OCI-LY3 (cell line): ENCODE measurements around the gene WDFY1.
"Not testable (repeated sequence)": the region's sequence is repeated elsewhere in the genome, so short reads cannot be mapped to it uniquely, and the experiment has no call there.

Experiments used
- H2AFZ ChIP-seq: fragments of 200-600, 300-600 bp; shearing (Covaris generic); 2 replicates; pipeline ENCODE4 v1.6.0; 2014; ENCODE audit warnings: antibody characterized with exemption, low read depth, low read length
- H3K27ac ChIP-seq: fragments of 200-600, 300-600 bp; sonication (generic); 2 replicates; pipeline ENCODE4 v1.5.1; 2014; ENCODE audit warnings: mild to moderate bottlenecking, low read length, moderate library complexity, mixed read lengths
- H3K27me3 ChIP-seq: fragments of 200-600, 300-600 bp; sonication (generic); 2 replicates; pipeline ENCODE4 v1.6.1; 2014; ENCODE audit warnings: low read depth, low read length, mixed read lengths
- H3K36me3 ChIP-seq: fragments of 200-600, 300-600 bp; sonication (generic); replicated peaks from 2 replicates; pipeline ENCODE3; 2014; ENCODE audit warnings: low read depth, low read length, mixed read lengths
- H3K4me1 ChIP-seq: fragments of 300-600, 200-600 bp; sonication (generic); 2 replicates; pipeline ENCODE4 v1.6.1; 2014; ENCODE audit warnings: low read length, mixed read lengths
- H3K4me2 ChIP-seq: fragments of 200-600, 300-600 bp; sonication (generic); 2 replicates; pipeline ENCODE4 v1.6.1; 2014; ENCODE audit warnings: low read length, mixed read lengths
- H3K4me3 ChIP-seq: fragments of 300-600, 200-600 bp; sonication (generic); 2 replicates; pipeline ENCODE4 v1.5.1; 2014; ENCODE audit warnings: antibody characterized with exemption, mild to moderate bottlenecking, low read length, moderate library complexity
- H3K79me2 ChIP-seq: fragments of 300-600, 200-600 bp; shearing (Covaris generic); 2 replicates; pipeline ENCODE4 v1.6.1; 2014; ENCODE audit warnings: mild to moderate bottlenecking, low read length, mixed read lengths
- H3K9ac ChIP-seq: fragments of 300-600, 200-600 bp; shearing (Covaris generic); 2 replicates; pipeline ENCODE4 v1.6.0; 2014; ENCODE audit warnings: mild to moderate bottlenecking, low read length, moderate library complexity
- H3K9me3 ChIP-seq: fragments of 200-600, 300-600 bp; shearing (Covaris generic); 2 replicates; pipeline ENCODE4 v1.6.1; 2014; ENCODE audit warnings: low read length, mixed read lengths; ENCODE audit not compliant: insufficient read depth
- H4K20me1 ChIP-seq: fragments of 200-600, 300-600 bp; sonication (generic); 2 replicates; pipeline ENCODE4 v1.6.1; 2016; ENCODE audit warnings: low read length, mixed read lengths; ENCODE audit not compliant: insufficient read depth
- CTCF ChIP-seq: fragments of 200-600, 300-600 bp; sonication (generic); IDR thresholded peaks from 2 replicates; pipeline ENCODE4 v1.5.1; 2014; ENCODE audit warnings: antibody characterized with exemption, low read length, low read depth
- EZH2phosphoT487 ChIP-seq: fragments of 200-600 bp; shearing (Covaris generic); IDR thresholded peaks from 2 replicates; pipeline ENCODE4 v1.6.1; 2018; ENCODE audit warnings: antibody characterized with exemption, mixed run types, low read depth

WDFY1 gene

GRCh38 chr2:223944166-223944702 lies 901 bp downstream of the WDFY1 start:
- H3K4me2 ChIP-seq = peak overlapping the region; percentile 79
- peak overlapping the region; percentile 99 for H3K4me3 ChIP-seq
- peak overlapping the region; percentile 61; the same call in 1 of the 2 replicates for H2AFZ ChIP-seq
- peaks cover 17% of the 10 kb centered on the region for H3K4me1 ChIP-seq
- peaks cover 10% of the 10 kb centered on the region for H3K36me3 ChIP-seq
- peaks cover 8% of the 10 kb centered on the region for H4K20me1 ChIP-seq
- peaks cover 44% of the 10 kb centered on the region for H3K79me2 ChIP-seq
- peak overlapping the region; percentile 65 for H3K27ac ChIP-seq
- peak overlapping the region; percentile 91 for H3K9ac ChIP-seq
- TF ChIP-seq EZH2phosphoT487 (no peak), CTCF (no peak)
- H3K9me3 ChIP-seq = no peaks in the 10 kb centered on the region; the same call in 1 of the 2 replicates
- no peaks in the 10 kb centered on the region for H3K27me3 ChIP-seq

DNA sequence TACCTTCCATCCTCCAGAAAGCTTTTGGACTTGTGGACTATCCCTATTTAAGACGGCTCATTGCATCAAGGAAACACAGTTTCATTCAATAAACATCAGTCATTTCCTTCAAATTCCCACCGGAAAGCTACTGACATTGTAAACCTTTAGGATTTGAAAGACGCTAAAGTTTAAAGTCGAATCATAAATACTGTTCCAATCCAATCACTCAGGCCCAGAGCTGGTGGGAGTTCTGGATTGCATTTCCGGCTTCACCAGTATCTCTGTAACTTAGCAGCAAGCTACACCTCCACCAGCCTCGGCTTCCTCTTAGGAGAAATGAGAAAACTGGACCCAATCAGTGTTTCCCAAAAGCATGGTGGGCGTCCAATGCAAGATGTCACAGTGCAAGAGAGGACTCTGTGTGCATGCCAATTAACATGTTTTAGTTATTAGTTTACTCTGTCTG lies 1.6 kb downstream of the WDFY1 start:
- H3K9me3 ChIP-seq = no peaks in the 10 kb centered on the region; the same call in 1 of the 2 replicates
- peaks cover 22% of the 10 kb centered on the region for H3K4me1 ChIP-seq
- peaks cover 8% of the 10 kb centered on the region for H4K20me1 ChIP-seq
- H3K27me3 ChIP-seq = no peaks in the 10 kb centered on the region
- H3K36me3 ChIP-seq = peaks cover 16% of the 10 kb centered on the region
- no peak overlapping the region for H2AFZ ChIP-seq
- TF ChIP-seq CTCF (no peak), EZH2phosphoT487 (no peak)
- H3K4me2 ChIP-seq = peak overlapping the region; percentile 79
- H3K9ac ChIP-seq = peak overlapping the region; percentile 91
- peaks cover 50% of the 10 kb centered on the region for H3K79me2 ChIP-seq
- H3K4me3 ChIP-seq = peak overlapping the region; percentile 99
- H3K27ac ChIP-seq = no peak overlapping the region

DNA sequence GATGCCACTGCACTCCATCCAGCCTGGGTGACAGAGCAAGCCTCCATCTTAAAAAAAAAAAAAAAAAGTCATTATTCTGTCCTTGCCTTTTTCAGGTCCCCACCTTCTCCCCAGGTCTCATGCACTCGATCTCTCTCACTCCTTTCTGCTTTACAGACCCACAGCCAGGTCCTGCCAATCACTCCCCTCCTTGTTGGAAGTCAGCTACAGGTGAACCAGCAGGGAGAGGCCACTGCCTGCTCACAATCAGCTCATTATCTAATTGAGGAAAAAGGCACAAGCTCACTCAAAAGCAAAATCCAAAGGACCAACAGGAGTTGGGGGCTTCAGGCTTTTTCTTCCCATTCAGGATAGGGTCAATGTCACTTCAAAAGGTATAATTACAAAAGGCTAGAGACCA lies 2.0 kb downstream of the WDFY1 start:
- Histone ChIP-seq H2AFZ (no peak overlapping the region), H3K36me3 (peaks cover 19% of the 10 kb centered on the region), H3K27me3 (no peaks in the 10 kb centered on the region), H3K79me2 (peaks cover 55% of the 10 kb centered on the region), H3K27ac (no peak overlapping the region), H3K9me3 (no peaks in the 10 kb centered on the region; the same call in 1 of the 2 replicates), H4K20me1 (peaks cover 8% of the 10 kb centered on the region), H3K9ac (no peak overlapping the region), H3K4me2 (peak overlapping the region; percentile 79), H3K4me1 (peaks cover 27% of the 10 kb centered on the region), H3K4me3 (no peak overlapping the region)
- no peak for TF ChIP-seq CTCF
- no peak for TF ChIP-seq EZH2phosphoT487

- H3K9ac ChIP-seq = no peak overlapping the region
- no peak for TF ChIP-seq EZH2phosphoT487
- peaks cover 8% of the 10 kb centered on the region for H4K20me1 ChIP-seq
- peaks cover 23% of the 10 kb centered on the region for H3K36me3 ChIP-seq
- no peak overlapping the region for H3K4me3 ChIP-seq
- peaks cover 65% of the 10 kb centered on the region for H3K79me2 ChIP-seq
- H3K27ac ChIP-seq = no peak overlapping the region
- H3K4me2 ChIP-seq = no peak overlapping the region
- H3K27me3 ChIP-seq = no peaks in the 10 kb centered on the region
- peaks cover 41% of the 10 kb centered on the region for H3K4me1 ChIP-seq
- no peaks in the 10 kb centered on the region; the same call in 1 of the 2 replicates for H3K9me3 ChIP-seq
- H2AFZ ChIP-seq = no peak overlapping the region
Measured at GRCh38 chr2:223941579-223942277, 3.4 kb downstream of the WDFY1 start.

DNA sequence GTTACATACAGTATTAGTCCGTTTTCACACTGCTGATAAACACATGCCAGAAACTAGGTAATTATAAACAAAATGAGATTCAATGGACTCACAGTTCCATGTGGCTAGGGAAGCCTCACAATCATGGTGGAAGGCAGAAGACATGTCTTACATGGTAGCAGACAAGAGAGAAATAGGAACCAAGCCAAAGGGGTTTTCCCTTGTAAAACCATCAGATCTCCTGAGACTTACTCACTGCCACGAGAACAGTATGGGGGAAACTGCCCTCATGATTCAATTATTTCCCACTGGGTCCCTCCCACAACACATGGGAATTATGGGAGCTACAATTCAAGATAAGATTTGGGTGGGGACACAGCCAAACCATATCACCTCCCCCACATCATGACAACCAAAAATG lies 5.7 kb downstream of the WDFY1 start:
- Histone ChIP-seq H3K36me3 (peaks cover 23% of the 10 kb centered on the region), H3K79me2 (peaks cover 77% of the 10 kb centered on the region), H4K20me1 (peaks cover 17% of the 10 kb centered on the region), H3K27ac (peak overlapping the region; percentile 63), H3K4me3 (peak overlapping the region; percentile 24; the same call in 1 of the 2 replicates), H3K4me2 (peak overlapping the region; percentile 30; the same call in 1 of the 2 replicates), H3K4me1 (peaks cover 42% of the 10 kb centered on the region)
- H3K9ac ChIP-seq, H3K27me3 ChIP-seq, H3K9me3 ChIP-seq, H2AFZ ChIP-seq: not testable (repeated sequence)
